Caco-2 (cell line): ENCODE results near the gene BLVRB. TPM values are rescaled to one million over a fixed set of nuclear protein-coding genes. Genes with fewer than 3 reads are reported as not detected.
"Not testable (repeated sequence)": the region's sequence is repeated elsewhere in the genome, so short reads cannot be mapped to it uniquely, and the experiment has no call there.

ENCODE experiments used
- BruUV-seq: library from RNA; stranded (reverse); fragments of 400-500 nt; replicated peaks from 2 replicates; lab custom pipeline; 2021; lab: Mats Ljungman, UMichigan
- CTCF ChIA-PET: fragments of 300-600 bp; sonication (Branson Sonifier 250); formaldehyde crosslinking; loops from one replicate; lab custom pipeline; 2022; ENCODE audit warnings: antibody characterized with exemption; lab: Charles Lee
- POLR2A ChIA-PET: fragments of 300-600 bp; sonication (Branson Sonifier 250); formaldehyde crosslinking; loops from one replicate; lab custom pipeline; 2022; ENCODE audit warnings: antibody characterized with exemption; lab: Charles Lee
- DNase-seq, 2 experiments: peaks; one replicate each; pipeline versions ENCODE4 v3.0.0 to v3.0.0-alpha.2; 2020 to 2022
- H3K27me3 ChIP-seq: replicated peaks from 2 replicates; pipeline ENCODE4 v1.6.0; 2011; ENCODE audit warnings: low read length; ENCODE audit not compliant: control insufficient read depth, insufficient read depth
- H3K36me3 ChIP-seq: 2 replicates; pipeline ENCODE4 v1.5.1; 2011; ENCODE audit warnings: low read length; ENCODE audit not compliant: control insufficient read depth, insufficient read depth
- H3K4me1 ChIP-seq: fragments of 250-450 bp; sonication (Bioruptor Pico); 2 replicates; pipeline ENCODE4 v1.5.1; 2020; ENCODE audit warnings: mild to moderate bottlenecking
- H3K4me3 ChIP-seq: 2 replicates; pipeline ENCODE4 v1.5.1; 2011; ENCODE audit warnings: low read depth, mild to moderate bottlenecking, control low read depth, low read length
- H3K9me3 ChIP-seq: fragments of 250-450 bp; sonication (Bioruptor Pico); 2 replicates; pipeline ENCODE4 v1.5.1; 2020; ENCODE audit warnings: mild to moderate bottlenecking, moderate library complexity
- H3K27ac Mint-ChIP-seq: one replicate; pipeline ENCODE4 v1.8.0; 2022; ENCODE audit warnings: mixed read lengths; ENCODE audit not compliant: unreplicated experiment
- H3K27me3 Mint-ChIP-seq: one replicate; pipeline ENCODE4 v1.8.0; 2022; ENCODE audit warnings: mixed read lengths; ENCODE audit not compliant: insufficient read depth, unreplicated experiment
- H3K36me3 Mint-ChIP-seq: one replicate; pipeline ENCODE4 v1.8.0; 2022; ENCODE audit warnings: mild to moderate bottlenecking, mixed read lengths; ENCODE audit not compliant: insufficient read depth, unreplicated experiment
- H3K4me1 Mint-ChIP-seq: one replicate; pipeline ENCODE4 v1.8.0; 2022; ENCODE audit warnings: low read depth, mixed read lengths; ENCODE audit not compliant: unreplicated experiment
- H3K4me3 Mint-ChIP-seq: one replicate; pipeline ENCODE4 v1.8.0; 2022; ENCODE audit warnings: mild to moderate bottlenecking, moderate library complexity, mixed read lengths; ENCODE audit not compliant: unreplicated experiment
- H3K9me3 Mint-ChIP-seq: one replicate; pipeline ENCODE4 v1.8.0; 2022; ENCODE audit warnings: mixed read lengths; ENCODE audit not compliant: unreplicated experiment
- CTCF ChIP-seq, 2 experiments: fragments of 200-600 bp in 1 of 2; IDR thresholded peaks; 1 replicate in 1 of 2; 2 replicates in 1 of 2; pipeline versions ENCODE4 v1.5.1 to v1.8.0; 2011 to 2022; ENCODE audit warnings: antibody characterized with exemption in 1 of 2, control low read depth in 1 of 2, inconsistent platforms in 1 of 2, low read depth in 1 of 2, low read length in 1 of 2, mild to moderate bottlenecking in 1 of 2, moderate library complexity in 1 of 2; ENCODE audit not compliant: insufficient read depth in 1 of 2, severe bottlenecking in 1 of 2, unreplicated experiment in 1 of 2
- intact Hi-C: fragments of 100-400 bp; cut with micrococcal nuclease; formaldehyde crosslinking; loops from one replicate; pipeline ENCODE4 v1.10.0; 2022; ENCODE audit not compliant: unreplicated experiment
- total RNA-seq: library from RNA; stranded (reverse); gene quantifications from 2 replicates; pipeline ENCODE4 v1.2.3, GENCODE V29; 2022

BLVRB gene
- total RNA-seq, 1 experiment from 2014 or later, result 101 TPM

- Histone ChIP-seq H3K4me3 (no peak overlapping the region), H3K36me3 (no peaks in the 10 kb centered on the region), H3K27me3 (no peaks in the 10 kb centered on the region), H3K9me3 (no peaks in the 10 kb centered on the region), H3K4me1 (no peaks in the 10 kb centered on the region)
- ChIA-PET CTCF (interaction anchor here (1.0 kb wide), 1 partner anchor 15 kb away, joined by 5 read pairs; the partner anchor contains the start of gene SERTAD1), POLR2A (no interaction called here)
- no peaks in the 10 kb centered on the region for H3K4me1 Mint-ChIP-seq
- intact Hi-C loops, result no loop called here
- no peak for DNase-seq
- no peaks in the 10 kb centered on the region for H3K9me3 Mint-ChIP-seq
- BruUV-seq, result no TSS peak
- H3K27ac Mint-ChIP-seq, result no peak overlapping the region
- no peaks in the 10 kb centered on the region for H3K36me3 Mint-ChIP-seq
- no peak overlapping the region for H3K4me3 Mint-ChIP-seq
- H3K27me3 Mint-ChIP-seq, result no peaks in the 10 kb centered on the region
- no peak for TF ChIP-seq CTCF (IDR thresholded peaks at IDR 0.05; ENCODE audit: insufficient read depth in 1 of 2, low read depth in 1 of 2, low read length in 1 of 2, severe bottlenecking in 1 of 2, unreplicated experiment in 1 of 2)
Observed at GRCh38 chr19:40411125-40411842, 54.3 kb downstream of the BLVRB start.

GRCh38 chr19:40410030-40410389, 55.5 kb downstream of the BLVRB start:
- no peaks in the 10 kb centered on the region for H3K27me3 ChIP-seq
- H3K4me1 ChIP-seq, result no peaks in the 10 kb centered on the region
- DNase-seq, result no peak
- no peak for TF ChIP-seq CTCF (IDR thresholded peaks at IDR 0.05; ENCODE audit: insufficient read depth in 1 of 2, low read depth in 1 of 2, low read length in 1 of 2, severe bottlenecking in 1 of 2, unreplicated experiment in 1 of 2)
- no peaks in the 10 kb centered on the region for H3K36me3 ChIP-seq
- Mint-ChIP-seq H3K36me3 (no peaks in the 10 kb centered on the region), H3K27me3 (no peaks in the 10 kb centered on the region), H3K4me1 (no peaks in the 10 kb centered on the region), H3K9me3 (no peaks in the 10 kb centered on the region), H3K4me3 (no peak overlapping the region), H3K27ac (no peak overlapping the region)
- no TSS peak for BruUV-seq
- CTCF ChIA-PET, result interaction anchor here (1.0 kb wide), 1 partner anchor 11 kb away, joined by 3 read pairs; no protein-coding TSS in a partner anchor
- no peak overlapping the region for H3K4me3 ChIP-seq
- POLR2A ChIA-PET, result no interaction called here
- no peaks in the 10 kb centered on the region for H3K9me3 ChIP-seq
- intact Hi-C loops, result no loop called here

- H3K4me1 Mint-ChIP-seq, H3K4me3 Mint-ChIP-seq, H3K27me3 ChIP-seq, H3K4me1 ChIP-seq, H3K27ac Mint-ChIP-seq, H3K27me3 Mint-ChIP-seq, intact Hi-C loops, DNase-seq, H3K9me3 Mint-ChIP-seq, H3K4me3 ChIP-seq, H3K9me3 ChIP-seq, BruUV-seq, H3K36me3 Mint-ChIP-seq, H3K36me3 ChIP-seq: not testable (repeated sequence)
- POLR2A ChIA-PET, result interaction anchor here (0.6 kb wide), 1 partner anchor 12 kb away, joined by 3 read pairs; no protein-coding TSS in a partner anchor
- CTCF ChIA-PET, result interaction anchor here (0.6 kb wide), 1 partner anchor 12 kb away, joined by 3 read pairs; no protein-coding TSS in a partner anchor
Observed at GRCh38 chr19:40408598-40408925, 57.0 kb downstream of the BLVRB start.
